HG02970 (cell line): ENCODE data around the gene ALDH3B1.

Experiments used
- ATAC-seq: cut with Tn5 transposase; IDR thresholded peaks from one replicate; pipeline ENCODE4 v1.9.1; 2021; ENCODE audit warnings: mild to moderate bottlenecking, moderate library complexity, moderate number of reproducible peaks; ENCODE audit not compliant: unreplicated experiment, low FRiP score

The ALDH3B1 gene

DNA sequence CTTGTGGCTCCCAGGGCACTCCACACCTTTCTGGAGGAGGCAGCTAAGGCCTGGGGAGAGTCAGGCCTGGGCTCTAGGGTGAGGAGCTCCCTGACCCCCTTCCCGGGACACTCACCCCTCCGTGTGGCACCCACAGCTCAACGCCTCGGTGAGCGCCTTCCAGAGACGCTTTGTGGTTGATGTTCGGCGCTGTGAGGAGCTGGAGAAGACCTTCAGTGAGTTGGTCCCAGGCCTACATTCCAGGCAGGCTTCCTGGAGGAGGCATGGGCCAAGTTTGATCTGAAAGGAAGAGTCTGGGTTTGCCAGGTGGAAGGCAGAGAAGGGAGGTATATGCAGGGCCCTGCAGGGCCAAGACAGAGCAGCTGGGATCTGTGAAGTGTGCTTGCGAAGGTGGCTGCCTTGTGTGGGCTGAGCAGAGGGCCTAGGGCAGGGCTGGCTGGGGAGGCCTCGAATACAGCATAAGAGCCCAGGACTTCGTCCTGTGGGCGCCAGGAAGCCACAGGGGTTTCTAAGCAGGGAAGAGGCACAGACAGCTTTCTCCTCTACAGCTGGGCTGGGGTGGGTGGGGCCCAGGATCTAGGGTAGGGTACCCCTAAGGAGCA lies 31.6 kb downstream of the ALDH3B1 start:
- no peak for ATAC-seq

DNA sequence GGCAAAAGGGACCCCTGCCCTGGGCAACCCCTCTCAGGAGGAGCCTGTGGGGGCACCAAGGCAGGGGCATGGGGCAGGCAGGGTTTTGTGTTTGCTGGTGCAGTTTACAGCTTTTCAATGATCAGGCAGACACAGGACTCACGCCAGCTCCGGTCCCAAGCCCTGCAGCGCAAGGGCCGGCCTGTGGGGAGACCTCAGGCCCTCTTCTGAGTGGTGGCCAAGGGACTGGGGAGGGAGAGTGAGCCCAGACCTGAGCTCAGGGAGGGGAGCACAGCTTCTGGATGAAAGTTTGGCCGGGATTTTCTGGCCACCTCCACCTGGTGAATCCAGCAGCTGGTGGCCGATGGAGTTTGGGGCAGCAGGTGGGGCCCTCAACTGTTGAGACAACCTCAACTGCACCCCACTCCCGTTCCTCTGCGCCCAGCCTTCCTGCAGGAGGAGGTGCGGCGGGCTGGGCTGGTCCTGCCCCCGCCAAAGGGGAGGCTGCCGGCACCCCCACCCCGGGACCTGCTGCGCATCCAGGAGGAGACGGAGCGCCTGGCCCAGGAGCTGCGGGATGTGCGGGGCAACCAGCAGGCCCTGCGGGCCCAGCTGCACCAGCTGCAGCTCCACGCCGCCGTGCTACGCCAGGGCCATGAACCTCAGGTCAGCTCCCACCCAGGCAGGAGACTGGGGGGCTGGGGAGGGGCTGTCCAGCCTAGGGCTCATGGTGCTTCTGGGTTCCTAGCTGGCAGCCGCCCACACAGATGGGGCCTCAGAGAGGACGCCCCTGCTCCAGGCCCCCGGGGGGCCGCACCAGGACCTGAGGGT lies 32.3 kb downstream of the ALDH3B1 start:
- no peak for ATAC-seq

DNA sequence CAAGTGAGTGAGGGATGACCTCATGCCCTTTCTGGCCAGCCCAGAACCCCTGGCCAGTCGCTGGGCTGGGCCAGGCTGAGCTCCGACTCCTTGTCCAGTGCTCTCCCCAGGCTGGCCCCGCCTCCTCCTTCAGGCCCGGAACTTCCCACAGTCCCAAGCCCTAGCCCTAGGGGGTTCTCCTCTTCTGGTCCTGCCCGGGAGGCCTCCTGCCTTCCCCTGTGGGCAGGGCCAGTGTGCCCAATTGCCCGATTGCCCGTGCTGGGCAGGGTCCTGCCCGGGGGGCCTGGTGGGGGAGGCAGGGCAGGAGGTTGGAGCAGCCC lies 32.9 kb downstream of the ALDH3B1 start:
- no peak for ATAC-seq

DNA sequence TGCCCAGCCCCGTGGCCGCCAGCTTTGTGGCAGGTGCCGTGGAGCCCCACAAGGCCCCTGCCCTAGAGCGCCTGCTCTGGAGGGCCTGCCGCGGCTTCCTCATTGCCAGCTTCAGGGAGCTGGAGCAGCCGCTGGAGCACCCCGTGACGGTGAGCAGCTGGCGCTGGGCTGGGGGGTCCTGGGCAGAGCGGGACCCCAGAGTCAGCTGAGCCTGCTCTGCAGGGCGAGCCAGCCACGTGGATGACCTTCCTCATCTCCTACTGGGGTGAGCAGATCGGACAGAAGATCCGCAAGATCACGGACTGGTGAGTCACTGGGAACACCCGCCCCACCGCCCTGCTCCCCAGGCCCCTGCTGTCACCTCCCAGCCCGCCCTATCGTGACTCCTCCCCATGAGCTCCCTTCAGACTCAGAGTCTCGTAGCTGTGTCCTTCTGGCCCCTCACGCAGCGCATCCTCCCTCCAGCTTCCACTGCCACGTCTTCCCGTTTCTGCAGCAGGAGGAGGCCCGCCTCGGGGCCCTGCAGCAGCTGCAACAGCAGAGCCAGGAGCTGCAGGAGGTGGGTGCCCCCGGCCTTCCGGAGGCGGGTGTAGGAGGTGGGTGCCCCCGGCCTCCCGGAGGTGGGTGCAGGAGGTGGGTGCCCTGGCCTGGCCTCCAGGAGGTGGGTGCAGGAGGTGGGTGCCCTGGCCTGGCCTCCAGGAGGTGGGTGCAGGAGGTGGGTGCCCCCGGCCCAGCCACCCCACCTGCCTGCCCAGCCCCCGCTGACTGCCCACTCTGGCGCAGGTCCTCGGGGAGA lies 33.4 kb downstream of the ALDH3B1 start:
- no peak for ATAC-seq

DNA sequence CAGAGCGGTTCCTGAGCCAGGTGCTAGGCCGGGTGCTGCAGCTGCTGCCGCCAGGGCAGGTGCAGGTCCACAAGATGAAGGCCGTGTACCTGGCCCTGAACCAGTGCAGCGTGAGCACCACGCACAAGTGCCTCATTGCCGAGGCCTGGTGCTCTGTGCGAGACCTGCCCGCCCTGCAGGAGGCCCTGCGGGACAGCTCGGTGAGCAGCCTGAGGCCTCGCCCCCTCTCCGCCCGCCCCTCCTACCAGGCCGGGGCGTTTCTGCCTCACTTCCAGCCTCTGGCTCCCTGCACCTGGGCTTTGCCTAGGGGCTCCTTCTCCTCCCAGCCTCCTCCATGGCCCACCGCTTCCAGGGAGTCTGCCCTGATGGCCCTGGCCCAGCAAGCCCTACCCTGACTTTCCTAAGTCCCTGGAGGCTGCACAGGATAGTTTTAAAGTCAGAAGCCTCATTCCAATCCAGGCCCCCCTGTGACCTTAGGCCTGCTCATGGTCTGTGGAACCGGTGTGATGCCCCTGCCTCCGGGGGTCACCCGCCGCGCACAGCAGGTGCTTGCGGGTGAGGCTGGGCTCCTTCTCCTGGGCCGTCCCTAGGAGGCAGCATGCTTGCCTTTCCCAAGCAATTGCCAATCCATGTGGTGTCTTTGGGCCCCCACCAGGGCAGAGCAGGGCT lies 34.2 kb downstream of the ALDH3B1 start:
- ATAC-seq, result no peak

DNA sequence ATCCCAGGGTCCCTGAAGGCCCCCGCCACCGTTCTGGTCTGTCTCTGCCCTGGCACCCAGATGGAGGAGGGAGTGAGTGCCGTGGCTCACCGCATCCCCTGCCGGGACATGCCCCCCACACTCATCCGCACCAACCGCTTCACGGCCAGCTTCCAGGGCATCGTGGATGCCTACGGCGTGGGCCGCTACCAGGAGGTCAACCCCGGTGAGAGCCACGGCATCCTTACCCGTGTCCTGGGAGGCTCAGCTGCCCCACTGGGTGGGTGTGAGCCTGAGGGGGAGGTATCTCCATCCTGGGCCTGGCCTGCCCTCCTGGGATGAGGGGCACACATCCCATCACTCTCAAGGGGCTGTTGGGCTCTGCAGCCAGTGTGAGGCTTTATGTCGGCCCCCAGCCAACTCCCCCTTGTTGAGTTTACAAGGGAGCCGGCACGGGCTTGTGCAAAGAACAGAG lies 34.8 kb downstream of the ALDH3B1 start:
- ATAC-seq, result no peak

DNA sequence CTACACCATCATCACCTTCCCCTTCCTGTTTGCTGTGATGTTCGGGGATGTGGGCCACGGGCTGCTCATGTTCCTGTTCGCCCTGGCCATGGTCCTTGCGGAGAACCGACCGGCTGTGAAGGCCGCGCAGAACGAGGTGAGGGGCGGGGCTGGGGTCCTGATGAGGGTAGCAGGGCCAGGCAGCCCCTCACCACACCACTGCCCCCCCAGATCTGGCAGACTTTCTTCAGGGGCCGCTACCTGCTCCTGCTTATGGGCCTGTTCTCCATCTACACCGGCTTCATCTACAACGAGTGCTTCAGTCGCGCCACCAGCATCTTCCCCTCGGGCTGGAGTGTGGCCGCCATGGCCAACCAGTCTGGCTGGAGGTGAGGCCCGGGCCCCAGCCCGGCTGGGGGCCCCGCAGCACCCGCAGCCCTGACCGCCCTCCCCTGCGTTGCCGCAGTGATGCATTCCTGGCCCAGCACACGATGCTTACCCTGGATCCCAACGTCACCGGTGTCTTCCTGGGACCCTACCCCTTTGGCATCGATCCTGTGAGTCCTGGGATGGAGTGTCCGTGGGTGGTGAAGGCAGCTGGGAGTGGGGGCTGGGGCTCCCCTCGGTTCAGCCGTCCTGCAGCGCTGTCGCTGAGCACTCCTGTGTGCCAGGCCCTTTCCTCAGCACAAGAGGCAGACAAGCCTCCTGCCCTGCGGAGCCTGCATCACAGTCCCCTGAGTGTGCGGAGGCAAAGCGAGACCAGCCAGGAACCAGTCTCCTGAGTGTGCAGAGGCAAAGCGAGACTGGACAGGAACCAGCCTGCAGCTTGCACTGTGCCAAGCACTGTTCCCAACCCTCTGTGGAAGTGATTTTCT lies 37.5 kb downstream of the ALDH3B1 start:
- ATAC-seq, result no peak

DNA sequence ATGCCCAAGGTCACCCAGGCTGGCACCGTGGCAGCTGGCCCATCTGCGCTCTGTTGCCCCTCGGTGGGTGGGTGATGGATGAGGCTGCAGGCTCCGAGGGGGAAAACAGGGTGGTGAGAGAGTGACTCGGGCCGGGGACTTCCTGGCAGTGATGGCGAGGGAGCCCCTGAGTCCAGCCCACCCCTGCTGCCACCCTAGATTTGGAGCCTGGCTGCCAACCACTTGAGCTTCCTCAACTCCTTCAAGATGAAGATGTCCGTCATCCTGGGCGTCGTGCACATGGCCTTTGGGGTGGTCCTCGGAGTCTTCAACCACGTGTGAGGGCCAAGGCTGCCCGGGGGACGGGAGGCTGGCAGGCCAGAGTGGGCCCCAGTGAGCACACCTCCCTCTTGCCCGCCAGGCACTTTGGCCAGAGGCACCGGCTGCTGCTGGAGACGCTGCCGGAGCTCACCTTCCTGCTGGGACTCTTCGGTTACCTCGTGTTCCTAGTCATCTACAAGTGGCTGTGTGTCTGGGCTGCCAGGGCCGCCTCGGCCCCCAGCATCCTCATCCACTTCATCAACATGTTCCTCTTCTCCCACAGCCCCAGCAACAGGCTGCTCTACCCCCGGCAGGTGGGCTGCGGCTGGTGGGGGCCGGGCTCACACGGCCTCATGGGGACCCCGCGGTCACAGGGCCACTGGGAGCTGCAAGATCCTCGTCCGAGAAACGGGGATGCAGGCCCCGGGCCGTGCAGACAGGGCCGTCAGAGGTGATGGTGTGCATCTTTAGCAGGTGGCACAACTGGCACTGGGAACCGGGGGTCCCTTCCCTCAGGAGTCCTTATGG lies 38.8 kb downstream of the ALDH3B1 start:
- no peak for ATAC-seq

DNA sequence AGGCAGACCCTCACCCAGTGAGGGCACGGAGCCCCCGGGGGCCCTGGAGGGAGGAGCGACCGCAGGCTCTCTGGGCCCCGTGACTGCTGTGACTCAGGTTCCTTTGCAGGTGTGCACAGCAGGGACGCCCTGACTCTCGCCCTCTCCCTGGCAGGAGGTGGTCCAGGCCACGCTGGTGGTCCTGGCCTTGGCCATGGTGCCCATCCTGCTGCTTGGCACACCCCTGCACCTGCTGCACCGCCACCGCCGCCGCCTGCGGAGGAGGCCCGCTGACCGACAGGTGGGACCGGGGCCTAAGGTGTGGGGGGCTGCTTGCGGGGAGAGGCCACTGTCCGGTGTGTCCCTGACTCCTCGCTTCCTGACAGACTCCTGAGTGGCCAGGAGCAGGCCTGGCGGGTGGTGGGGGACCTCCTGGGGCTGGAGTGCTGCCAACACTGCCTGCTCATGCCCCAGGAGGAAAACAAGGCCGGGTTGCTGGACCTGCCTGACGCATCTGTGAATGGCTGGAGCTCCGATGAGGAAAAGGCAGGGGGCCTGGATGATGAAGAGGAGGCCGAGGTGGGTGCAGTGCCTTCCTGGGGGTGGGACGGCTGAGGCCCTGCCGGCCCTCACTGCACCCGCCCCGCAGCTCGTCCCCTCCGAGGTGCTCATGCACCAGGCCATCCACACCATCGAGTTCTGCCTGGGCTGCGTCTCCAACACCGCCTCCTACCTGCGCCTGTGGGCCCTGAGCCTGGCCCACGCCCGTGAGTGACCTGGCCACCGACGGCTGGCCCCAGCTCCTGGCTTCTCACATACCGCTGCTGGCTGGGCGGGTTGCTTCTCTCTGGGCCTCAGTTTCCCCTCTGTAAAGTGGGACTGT lies 39.6 kb downstream of the ALDH3B1 start:
- ATAC-seq, result no peak

DNA sequence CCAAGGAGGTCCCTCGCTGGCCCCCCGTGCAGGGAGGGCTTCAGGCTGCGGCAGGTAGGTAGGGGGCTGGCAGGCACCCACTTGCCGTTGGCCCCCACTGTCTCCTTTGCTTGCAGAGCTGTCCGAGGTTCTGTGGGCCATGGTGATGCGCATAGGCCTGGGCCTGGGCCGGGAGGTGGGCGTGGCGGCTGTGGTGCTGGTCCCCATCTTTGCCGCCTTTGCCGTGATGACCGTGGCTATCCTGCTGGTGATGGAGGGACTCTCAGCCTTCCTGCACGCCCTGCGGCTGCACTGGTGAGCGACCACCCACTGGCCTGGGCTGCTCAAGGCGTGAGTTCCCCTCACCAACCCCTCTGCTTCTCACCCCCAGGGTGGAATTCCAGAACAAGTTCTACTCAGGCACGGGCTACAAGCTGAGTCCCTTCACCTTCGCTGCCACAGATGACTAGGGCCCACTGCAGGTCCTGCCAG lies 40.3 kb downstream of the ALDH3B1 start:
- no peak for ATAC-seq

DNA sequence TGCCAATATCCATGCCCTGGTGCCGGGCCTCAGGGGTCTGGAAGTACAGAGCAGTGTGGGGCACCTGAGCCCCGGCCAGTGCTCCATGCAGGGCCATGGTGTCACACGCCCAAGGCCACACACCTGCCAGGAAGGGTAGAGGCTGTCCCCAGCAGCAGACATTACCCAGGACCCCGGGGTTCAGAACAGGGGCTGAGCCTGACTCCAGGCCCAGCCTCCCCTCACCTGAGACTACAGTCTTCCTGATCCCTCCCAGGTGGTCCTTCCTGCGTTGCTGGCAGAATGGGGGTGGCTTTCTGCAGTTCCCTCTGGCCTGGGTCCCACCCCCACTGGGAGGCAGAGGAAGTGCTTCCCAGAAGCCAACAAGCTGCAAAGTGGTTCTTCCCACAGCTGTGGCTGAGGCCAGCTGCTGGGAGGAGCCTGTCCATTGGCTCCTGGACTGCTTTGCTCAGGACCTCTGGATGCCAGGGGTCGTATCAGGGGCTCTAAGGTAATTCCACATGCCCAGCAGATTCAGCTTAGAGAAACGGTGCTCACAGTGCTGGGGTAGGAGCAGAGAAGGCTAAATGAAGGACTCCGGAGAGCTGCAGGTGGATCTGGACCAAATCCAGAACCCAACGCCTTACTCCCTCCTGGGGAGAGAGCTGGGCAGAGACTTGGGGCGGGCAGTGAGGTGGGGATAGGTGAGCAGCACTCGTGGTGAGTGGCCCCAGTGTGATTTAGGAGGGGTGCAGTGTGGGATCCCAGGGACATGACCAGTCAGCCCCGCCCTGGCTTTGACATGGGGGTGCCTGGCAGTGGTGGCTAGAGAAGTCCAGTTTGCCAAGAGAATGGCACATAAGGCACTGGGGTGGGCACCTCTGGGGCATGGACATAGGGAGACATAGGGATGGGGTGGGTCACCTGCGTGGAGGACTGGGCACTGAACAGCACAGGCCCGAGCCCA lies 41.3 kb downstream of the ALDH3B1 start:
- no peak for ATAC-seq

DNA sequence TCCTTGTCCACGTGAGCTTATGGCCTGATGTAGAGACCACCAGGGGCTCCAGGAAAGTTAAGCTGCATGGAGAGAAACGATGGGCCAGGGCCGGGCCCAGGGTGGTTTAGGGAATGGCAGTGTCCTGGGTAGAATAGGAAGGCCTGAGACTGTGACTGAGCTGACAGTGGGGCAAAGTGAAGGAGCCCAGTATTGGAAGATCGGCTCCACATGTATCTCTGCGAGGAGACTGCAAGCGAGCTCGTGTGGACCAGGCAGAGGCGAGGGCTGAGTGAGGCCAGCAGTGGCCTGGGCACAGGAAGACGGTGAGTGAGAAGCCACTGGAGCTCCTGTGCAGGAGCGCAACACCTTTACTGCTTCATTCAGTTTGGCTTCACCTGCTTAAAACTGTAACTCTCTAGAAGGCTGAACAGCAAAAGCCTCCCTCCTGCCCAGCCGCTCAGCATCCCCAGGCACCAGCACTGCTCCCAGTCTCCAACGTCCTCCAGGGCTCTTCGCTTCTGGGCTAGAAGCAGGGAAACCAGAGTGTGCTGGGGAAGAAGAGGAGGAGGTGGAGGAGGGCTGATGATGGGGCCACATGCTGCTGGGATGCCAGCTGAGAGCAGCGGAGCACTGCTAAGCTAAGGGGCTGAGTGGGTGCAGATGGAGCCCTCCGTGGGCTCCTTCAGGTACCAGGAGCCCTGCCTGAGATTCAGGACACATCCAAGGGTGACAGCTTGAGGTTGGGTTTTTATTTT lies 42.2 kb downstream of the ALDH3B1 start:
- no peak for ATAC-seq

DNA sequence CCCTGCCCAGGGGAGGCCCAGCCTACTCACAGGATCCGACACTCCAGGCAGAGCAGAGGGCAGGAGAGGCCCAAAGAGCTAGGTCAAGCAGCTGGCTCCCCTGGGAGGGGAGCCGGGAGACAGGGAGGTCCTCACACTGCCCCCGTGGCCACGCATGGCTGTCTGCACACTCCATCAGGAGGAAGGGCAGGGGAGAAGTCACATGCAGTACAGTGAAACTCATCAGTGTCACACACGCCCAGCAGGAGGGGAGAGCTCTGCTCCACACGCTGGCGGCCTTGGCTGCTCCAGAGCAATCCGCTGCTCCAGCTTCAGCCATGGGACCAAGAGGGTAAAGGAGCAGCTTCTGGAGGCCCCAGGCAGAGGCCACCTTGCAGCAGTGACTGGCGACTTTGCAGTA lies 43.0 kb downstream of the ALDH3B1 start:
- ATAC-seq, result no peak

DNA sequence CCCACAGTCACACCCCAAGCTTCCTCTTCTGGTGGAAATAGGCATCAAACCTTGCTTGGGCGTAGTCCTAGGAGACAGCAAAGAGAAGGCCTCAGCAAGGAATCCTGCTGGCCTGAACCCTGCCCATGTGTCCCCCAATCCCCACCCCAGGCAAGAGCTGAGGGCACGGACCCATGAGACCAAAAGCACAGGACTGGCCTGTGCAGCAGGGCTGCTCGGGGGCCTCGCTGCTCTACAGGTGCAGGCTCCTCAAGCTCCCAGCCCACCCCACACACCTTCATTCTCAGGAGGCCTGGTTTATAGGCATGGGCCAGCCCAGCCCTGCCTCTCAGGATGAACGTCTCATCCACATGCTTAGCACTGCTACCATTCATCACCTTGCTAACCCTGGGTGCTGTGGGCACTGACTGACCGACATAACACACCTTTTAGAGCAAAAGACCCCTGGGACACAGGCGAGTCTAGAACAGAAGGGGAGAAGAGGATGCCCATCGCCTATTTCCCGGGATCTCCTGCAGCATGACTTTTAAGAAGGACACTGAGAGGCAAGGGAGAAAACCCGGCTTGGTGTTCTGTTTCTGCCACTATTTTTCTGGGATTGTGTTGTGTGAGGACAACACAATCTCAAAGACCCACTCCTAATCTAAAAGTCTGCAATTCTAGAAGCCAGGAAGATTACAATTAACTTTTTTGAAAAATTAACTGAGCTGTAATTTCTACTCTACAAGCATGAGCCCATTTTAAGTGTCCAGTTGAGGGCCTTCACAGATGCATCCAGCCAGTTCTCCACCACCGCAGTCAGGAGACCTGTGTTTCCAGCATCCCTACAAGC lies 44.1 kb downstream of the ALDH3B1 start:
- ATAC-seq, result no peak
